Measurements from ENCODE around the gene ARL13B. TPM values are rescaled to one million over a fixed set of nuclear protein-coding genes. Genes with fewer than 3 reads are reported as not detected.

The ARL13B gene
- total and polyA plus RNA-seq, 10 of the 15 experiments (the other 5 are each of a cell fraction or from before 2014, with no cell fraction given), result 3.0 to 10.4 (median 7.9) TPM

DNA sequence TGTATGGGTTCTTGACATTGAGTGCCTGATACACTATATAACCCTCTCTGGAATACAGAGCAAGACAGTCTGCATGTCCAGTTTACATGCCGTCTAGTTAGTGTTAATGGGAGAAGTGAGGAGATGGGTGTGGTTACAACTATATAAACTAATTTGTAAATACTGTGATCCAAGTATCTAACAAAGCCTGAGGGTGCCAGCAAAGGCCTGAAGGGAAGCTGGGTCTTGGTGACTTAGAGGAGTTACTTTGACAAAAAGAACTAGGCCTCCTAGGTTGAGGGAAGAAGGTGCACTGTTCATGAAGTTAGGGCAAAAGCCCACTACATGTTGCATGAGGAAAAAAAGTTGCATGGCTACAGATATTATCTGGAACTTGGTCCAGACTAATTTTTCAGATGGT, 85.2 kb downstream of the ARL13B start:
- BruUV-seq (replicated peaks), result no TSS peak
- ChIA-PET SMC1A (ENCODE audit: uncharacterized antibody, unreplicated experiment) (interaction anchor here (1.1 to 1.6 kb wide), 3 partner anchors 14 to 62 kb away, joined by 3 to 4 read pairs (median 4); no protein-coding TSS in a partner anchor), POLR2A (interaction anchor here (0.9 kb wide), 1 partner anchor 62 kb away, joined by 3 read pairs; no protein-coding TSS in a partner anchor), CTCF (interaction anchor here (0.5 to 11.1 kb wide), 7 partner anchors 14 to 226 kb away, joined by 3 to 164 read pairs (median 4); partner anchors contain the start of gene STX19), RAD21 (ENCODE audit: unreplicated experiment) (interaction anchor here (0.8 to 1.4 kb wide), 4 partner anchors 10 to 62 kb away, joined by 3 to 4 read pairs (median 4); no protein-coding TSS in a partner anchor)
- DNase-seq (ENCODE audit: low read depth, low spot score), result no peak
- peaks cover 13% of the 10 kb centered on the region for H3K4me1 ChIP-seq (ENCODE audit: control insufficient read depth, insufficient read depth, low read length)
- H3K4me3 ChIP-seq, result peak overlapping the region; percentile 29; the same call in 1 of the 2 replicates
- peak overlapping the region; percentile 86 for H3K4me2 ChIP-seq (ENCODE audit: control insufficient read depth, insufficient read depth)
- H4K20me1 ChIP-seq (ENCODE audit: control insufficient read depth, insufficient read depth), result no peaks in the 10 kb centered on the region
- in situ Hi-C loops (cut with MboI), result loop anchor here (5.0 kb wide), 1 partner anchor 58 kb away; no protein-coding TSS in a partner anchor
- WGBS (ENCODE audit: insufficient coverage, insufficient replicate concordance, low lambda C conversion rate, missing lambda C conversion rate), result 100% methylated on average over 1 of the region's 1 CpG
- peaks cover 60% of the 10 kb centered on the region for H3K79me2 ChIP-seq (ENCODE audit: control insufficient read depth, insufficient read depth, low read length)
- no peak overlapping the region for H2AFZ ChIP-seq (ENCODE audit: control insufficient read depth, low read depth, low read length)
- no peak overlapping the region for H3K9ac ChIP-seq (ENCODE audit: control insufficient read depth, insufficient read depth, low read length)
- H3K27me3 ChIP-seq (replicated peaks in 1 of 2; ENCODE audit: control insufficient read depth in 2 of 2, insufficient read depth in 2 of 2, low read length in 1 of 2), result no peaks in the 10 kb centered on the region
- no peak for ATAC-seq
- peaks cover 14% of the 10 kb centered on the region; the same call in 2 of the 3 replicates for H3K9me3 ChIP-seq (replicated peaks; ENCODE audit: control insufficient read depth, insufficient read depth, low read length)
- no peak for FAIRE-seq
- H3K36me3 ChIP-seq (ENCODE audit: control insufficient read depth in 2 of 2, insufficient read depth in 2 of 2, low read length in 1 of 2), result peaks cover 0 to 21% of the 10 kb centered on the region in 2 experiments; a peak in 2 of 4 replicates
- intact Hi-C loops (cut with micrococcal nuclease; ENCODE audit: unreplicated experiment), result loop anchor here (1.0 kb wide), 1 partner anchor 61 kb away; no protein-coding TSS in a partner anchor
- TF ChIP-seq, protein P1, sequence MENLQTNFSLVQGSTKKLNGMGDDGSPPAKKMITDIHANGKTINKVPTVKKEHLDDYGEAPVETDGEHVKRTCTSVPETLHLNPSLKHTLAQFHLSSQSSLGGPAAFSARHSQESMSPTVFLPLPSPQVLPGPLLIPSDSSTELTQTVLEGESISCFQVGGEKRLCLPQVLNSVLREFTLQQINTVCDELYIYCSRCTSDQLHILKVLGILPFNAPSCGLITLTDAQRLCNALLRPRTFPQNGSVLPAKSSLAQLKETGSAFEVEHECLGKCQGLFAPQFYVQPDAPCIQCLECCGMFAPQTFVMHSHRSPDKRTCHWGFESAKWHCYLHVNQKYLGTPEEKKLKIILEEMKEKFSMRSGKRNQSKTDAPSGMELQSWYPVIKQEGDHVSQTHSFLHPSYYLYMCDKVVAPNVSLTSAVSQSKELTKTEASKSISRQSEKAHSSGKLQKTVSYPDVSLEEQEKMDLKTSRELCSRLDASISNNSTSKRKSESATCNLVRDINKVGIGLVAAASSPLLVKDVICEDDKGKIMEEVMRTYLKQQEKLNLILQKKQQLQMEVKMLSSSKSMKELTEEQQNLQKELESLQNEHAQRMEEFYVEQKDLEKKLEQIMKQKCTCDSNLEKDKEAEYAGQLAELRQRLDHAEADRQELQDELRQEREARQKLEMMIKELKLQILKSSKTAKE (IDR thresholded peaks at IDR 0.05; ENCODE audit: low read depth, poor library complexity, severe bottlenecking), result no peak
- TF ChIP-seq MYC (IDR thresholded peaks at IDR 0.05; ENCODE audit: insufficient read depth, insufficient read length, insufficient replicate concordance, low read length, severe bottlenecking) (no peak), BHLHE40 (IDR thresholded peaks at IDR 0.05; ENCODE audit: borderline replicate concordance in 1 of 2, low read depth in 2 of 2, low read length in 1 of 2) (no peak), RELA (IDR thresholded peaks at IDR 0.05; ENCODE audit: borderline replicate concordance, partially characterized antibody) (no peak), POU2F2 (IDR thresholded peaks at IDR 0.05; ENCODE audit: borderline replicate concordance, low read depth, low read length) (no peak), MEF2B (IDR thresholded peaks at IDR 0.05; ENCODE audit: partially characterized antibody, poor library complexity, severe bottlenecking) (no peak), MXI1 (IDR thresholded peaks at IDR 0.05; ENCODE audit: low read depth, low read length) (no peak), NBN (IDR thresholded peaks at IDR 0.05) (no peak), BACH1 (IDR thresholded peaks at IDR 0.05; ENCODE audit: borderline replicate concordance) (no peak), SP1 (IDR thresholded peaks at IDR 0.05; ENCODE audit: low read depth, low read length) (no peak), RUNX3 (IDR thresholded peaks at IDR 0.05; ENCODE audit: low read length) (no peak), ZNF24 (IDR thresholded peaks at IDR 0.05) (no peak), SPI1 (IDR thresholded peaks at IDR 0.05; ENCODE audit: borderline replicate concordance, insufficient read depth, low read depth, low read length) (no peak), LARP7 (IDR thresholded peaks at IDR 0.05) (no peak)
- TF ChIP-seq, protein P2, sequence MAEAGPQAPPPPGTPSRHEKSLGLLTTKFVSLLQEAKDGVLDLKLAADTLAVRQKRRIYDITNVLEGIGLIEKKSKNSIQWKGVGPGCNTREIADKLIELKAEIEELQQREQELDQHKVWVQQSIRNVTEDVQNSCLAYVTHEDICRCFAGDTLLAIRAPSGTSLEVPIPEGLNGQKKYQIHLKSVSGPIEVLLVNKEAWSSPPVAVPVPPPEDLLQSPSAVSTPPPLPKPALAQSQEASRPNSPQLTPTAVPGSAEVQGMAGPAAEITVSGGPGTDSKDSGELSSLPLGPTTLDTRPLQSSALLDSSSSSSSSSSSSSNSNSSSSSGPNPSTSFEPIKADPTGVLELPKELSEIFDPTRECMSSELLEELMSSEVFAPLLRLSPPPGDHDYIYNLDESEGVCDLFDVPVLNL (IDR thresholded peaks at IDR 0.05; ENCODE audit: low read depth, low read length), result no peak
- TF ChIP-seq, protein P3, sequence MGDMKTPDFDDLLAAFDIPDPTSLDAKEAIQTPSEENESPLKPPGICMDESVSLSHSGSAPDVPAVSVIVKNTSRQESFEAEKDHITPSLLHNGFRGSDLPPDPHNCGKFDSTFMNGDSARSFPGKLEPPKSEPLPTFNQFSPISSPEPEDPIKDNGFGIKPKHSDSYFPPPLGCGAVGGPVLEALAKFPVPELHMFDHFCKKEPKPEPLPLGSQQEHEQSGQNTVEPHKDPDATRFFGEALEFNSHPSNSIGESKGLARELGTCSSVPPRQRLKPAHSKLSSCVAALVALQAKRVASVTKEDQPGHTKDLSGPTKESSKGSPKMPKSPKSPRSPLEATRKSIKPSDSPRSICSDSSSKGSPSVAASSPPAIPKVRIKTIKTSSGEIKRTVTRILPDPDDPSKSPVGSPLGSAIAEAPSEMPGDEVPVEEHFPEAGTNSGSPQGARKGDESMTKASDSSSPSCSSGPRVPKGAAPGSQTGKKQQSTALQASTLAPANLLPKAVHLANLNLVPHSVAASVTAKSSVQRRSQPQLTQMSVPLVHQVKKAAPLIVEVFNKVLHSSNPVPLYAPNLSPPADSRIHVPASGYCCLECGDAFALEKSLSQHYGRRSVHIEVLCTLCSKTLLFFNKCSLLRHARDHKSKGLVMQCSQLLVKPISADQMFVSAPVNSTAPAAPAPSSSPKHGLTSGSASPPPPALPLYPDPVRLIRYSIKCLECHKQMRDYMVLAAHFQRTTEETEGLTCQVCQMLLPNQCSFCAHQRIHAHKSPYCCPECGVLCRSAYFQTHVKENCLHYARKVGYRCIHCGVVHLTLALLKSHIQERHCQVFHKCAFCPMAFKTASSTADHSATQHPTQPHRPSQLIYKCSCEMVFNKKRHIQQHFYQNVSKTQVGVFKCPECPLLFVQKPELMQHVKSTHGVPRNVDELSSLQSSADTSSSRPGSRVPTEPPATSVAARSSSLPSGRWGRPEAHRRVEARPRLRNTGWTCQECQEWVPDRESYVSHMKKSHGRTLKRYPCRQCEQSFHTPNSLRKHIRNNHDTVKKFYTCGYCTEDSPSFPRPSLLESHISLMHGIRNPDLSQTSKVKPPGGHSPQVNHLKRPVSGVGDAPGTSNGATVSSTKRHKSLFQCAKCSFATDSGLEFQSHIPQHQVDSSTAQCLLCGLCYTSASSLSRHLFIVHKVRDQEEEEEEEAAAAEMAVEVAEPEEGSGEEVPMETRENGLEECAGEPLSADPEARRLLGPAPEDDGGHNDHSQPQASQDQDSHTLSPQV (IDR thresholded peaks at IDR 0.05), result no peak
- no peak overlapping the region for H3K27ac ChIP-seq (ENCODE audit: control insufficient read depth, insufficient read depth)
